GM21619 (cell line): ENCODE measurements around the gene ENTPD6.

Source experiments
- ATAC-seq: cut with Tn5 transposase; IDR thresholded peaks from one replicate; pipeline ENCODE4 v1.9.1; 2021; ENCODE audit not compliant: unreplicated experiment

Gene ENTPD6

GRCh38 chr20:25275813-25276532, 80.5 kb downstream of the ENTPD6 start:
- no peak for ATAC-seq
